ENCODE data around the gene SLC37A1.

Gene SLC37A1

DNA sequence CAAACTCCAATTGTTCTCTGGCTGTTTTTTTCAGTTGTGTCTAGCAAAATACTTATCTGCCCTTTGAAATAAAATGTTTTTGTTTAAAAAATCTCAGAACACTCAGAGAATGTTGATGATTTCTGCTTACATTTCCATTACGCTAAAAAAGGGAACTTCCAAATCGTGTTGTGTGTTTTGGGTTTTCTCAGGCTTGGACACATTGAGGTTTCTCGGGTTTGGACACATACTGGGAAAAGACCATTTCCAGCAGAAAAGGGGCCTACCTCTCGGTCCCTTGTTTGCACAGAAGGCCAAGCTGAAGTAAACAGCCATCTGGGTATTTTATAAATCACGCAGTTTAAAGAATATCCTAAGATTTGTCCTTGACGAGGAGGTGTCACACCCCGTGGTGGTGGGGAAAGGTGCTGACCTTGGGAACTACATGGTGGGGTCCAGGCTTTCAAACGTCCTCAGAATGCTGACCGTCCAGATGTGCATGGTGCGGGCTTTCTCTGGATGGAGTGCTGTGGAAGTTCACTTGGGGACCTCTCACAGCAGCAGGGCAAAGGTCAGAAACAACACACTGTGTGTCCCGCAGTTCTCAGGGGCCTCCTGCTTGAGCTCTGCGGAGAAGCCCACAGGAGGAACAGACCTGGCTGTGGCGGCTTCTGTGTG is 67.8 kb downstream of the SLC37A1 start:
- Histone ChIP-seq H3K9me3 (ENCODE audit: control insufficient read depth, insufficient read depth, low read length) (peaks cover 6% of the 10 kb centered on the region), H3K27me3 (ENCODE audit: control insufficient read depth, insufficient read depth, low read length) (no peaks in the 10 kb centered on the region), H3K4me1 (ENCODE audit: control insufficient read depth, insufficient read depth, low read length) (no peaks in the 10 kb centered on the region), H3K36me3 (ENCODE audit: control insufficient read depth, insufficient read depth, low read length) (no peaks in the 10 kb centered on the region), H3K9ac (ENCODE audit: low read depth, low read length) (no peak overlapping the region), H3K27ac (ENCODE audit: low read depth, low read length) (no peak overlapping the region), H3K4me3 (ENCODE audit: low read depth, low read length) (no peak overlapping the region)

DNA sequence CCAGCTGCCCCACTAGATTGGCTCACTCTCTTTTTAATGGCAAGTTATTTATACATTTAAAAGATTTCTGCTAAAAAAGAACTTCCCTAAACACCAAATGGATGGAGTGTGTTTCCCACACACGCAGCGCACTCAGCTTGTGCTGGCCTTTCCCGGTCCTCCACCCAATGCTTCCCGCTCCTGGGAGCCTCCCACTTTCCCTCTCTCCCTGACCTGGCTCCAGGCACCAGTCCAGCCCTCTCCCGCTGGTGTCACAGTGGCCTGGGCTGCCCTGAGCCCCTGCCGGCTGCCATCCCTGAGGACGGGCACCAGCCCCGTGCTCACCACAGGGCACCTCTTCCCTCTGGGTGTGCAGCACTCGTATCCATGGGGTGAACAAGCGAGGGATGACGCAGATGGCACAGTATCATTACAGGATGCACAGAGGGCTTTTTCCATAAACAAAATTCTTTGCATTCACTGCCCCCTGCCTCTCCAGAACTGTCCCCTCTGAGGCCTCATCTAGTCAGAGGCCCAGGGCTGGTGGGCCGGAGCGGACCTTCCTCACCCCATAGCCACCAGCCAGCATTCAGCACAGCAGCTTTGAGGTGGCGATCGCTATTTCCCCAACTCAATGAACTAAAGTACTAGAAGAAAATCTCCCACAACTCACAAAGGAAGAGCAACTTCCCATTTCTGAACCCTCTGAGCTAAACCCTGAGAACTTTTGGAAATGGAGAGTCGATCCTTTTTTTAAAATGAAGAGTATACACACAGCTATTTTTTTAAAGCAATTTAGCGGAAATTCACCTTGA is 68.5 kb downstream of the SLC37A1 start:
- Histone ChIP-seq H3K27me3 (ENCODE audit: control insufficient read depth, insufficient read depth, low read length) (no peaks in the 10 kb centered on the region), H3K4me3 (ENCODE audit: low read depth, low read length) (no peak overlapping the region), H3K9me3 (ENCODE audit: control insufficient read depth, insufficient read depth, low read length) (no peaks in the 10 kb centered on the region), H3K9ac (ENCODE audit: low read depth, low read length) (no peak overlapping the region), H3K27ac (ENCODE audit: low read depth, low read length) (no peak overlapping the region), H3K4me1 (ENCODE audit: control insufficient read depth, insufficient read depth, low read length) (no peaks in the 10 kb centered on the region), H3K36me3 (ENCODE audit: control insufficient read depth, insufficient read depth, low read length) (no peaks in the 10 kb centered on the region)

DNA sequence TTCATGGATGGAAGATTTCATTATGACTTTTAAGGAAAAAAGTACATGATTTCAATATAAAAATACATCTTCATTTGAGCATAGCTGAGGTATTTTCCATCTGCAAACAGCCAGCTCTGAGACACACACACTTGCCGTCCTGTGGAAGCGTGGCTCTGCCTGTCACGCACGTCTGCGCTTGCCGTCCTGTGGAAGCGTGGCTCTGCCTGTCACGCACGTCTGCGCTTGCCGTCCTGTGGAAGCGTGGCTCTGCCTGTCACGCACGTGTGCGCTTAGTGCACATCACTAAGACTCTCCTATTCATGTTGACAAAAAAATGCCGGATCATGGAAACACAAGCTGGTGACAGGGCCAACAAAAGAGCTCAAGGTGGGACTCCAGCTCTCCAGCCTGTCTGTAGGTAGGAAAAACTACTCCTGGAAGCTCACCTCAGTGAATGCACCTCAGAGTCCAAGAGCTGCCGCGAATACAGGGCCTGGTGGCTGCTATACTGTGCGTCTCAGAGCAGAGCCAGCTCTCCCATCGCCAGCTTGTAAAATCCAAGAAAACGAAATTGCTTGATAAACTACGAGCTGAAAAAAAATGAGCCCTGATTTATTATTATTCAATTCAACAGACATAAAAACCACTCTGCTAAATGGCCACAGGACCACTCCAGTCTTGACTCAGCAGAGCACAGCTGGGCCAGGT is 69.3 kb downstream of the SLC37A1 start:
- Histone ChIP-seq H3K36me3 (ENCODE audit: control insufficient read depth, insufficient read depth, low read length) (no peaks in the 10 kb centered on the region), H3K4me1 (ENCODE audit: control insufficient read depth, insufficient read depth, low read length) (no peaks in the 10 kb centered on the region), H3K9me3 (ENCODE audit: control insufficient read depth, insufficient read depth, low read length) (no peaks in the 10 kb centered on the region), H3K27me3 (ENCODE audit: control insufficient read depth, insufficient read depth, low read length) (no peaks in the 10 kb centered on the region), H3K4me3 (ENCODE audit: low read depth, low read length) (no peak overlapping the region), H3K27ac (ENCODE audit: low read depth, low read length) (no peak overlapping the region), H3K9ac (ENCODE audit: low read depth, low read length) (no peak overlapping the region)

DNA sequence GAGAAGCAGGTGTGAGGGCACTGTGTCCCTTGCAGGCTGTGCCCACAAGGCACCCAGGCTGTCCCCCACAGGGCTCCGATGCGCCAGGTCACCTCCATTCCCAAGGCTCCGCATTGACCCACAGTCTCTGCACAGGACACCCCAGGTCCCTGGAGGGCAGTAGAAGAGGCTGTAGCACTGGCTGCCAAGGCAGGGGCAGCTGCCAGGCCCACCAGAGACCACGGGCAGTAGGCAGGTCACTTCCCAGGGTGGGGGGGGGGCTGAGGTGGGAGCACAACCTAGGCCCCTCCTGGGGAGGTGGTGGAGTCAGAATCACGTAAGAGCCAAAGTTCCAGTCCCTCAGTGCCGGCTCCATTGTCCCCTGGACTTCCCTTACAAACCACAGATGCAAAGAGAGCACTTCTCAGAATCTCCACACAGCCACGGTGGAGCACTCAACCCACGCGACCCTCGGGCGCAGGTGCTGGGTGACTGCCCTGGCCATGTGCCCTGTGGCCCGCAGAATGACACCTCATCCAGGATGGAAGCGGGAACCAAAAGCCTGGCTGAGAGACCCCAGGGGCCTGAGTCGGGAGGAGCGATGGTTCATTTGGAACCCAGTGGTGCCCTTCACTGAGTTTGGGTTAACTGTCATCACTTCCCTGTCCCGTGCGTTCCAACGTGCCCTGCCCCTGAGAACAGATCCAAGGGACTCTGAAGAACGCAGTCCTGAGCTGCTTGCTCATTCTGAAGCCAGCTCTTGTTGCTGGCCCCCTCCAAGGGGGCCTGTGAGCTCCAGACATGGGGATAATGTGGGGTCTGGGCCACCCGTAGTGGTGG is 70.0 kb downstream of the SLC37A1 start:
- no peak overlapping the region for H3K4me3 ChIP-seq (ENCODE audit: low read depth, low read length)
- no peak overlapping the region for H3K27ac ChIP-seq (ENCODE audit: low read depth, low read length)
- H3K27me3 ChIP-seq (ENCODE audit: control insufficient read depth, insufficient read depth, low read length): no peaks in the 10 kb centered on the region
- no peak overlapping the region for H3K9ac ChIP-seq (ENCODE audit: low read depth, low read length)
- no peaks in the 10 kb centered on the region for H3K4me1 ChIP-seq (ENCODE audit: control insufficient read depth, insufficient read depth, low read length)
- H3K36me3 ChIP-seq (ENCODE audit: control insufficient read depth, insufficient read depth, low read length): no peaks in the 10 kb centered on the region
- no peaks in the 10 kb centered on the region for H3K9me3 ChIP-seq (ENCODE audit: control insufficient read depth, insufficient read depth, low read length)

DNA sequence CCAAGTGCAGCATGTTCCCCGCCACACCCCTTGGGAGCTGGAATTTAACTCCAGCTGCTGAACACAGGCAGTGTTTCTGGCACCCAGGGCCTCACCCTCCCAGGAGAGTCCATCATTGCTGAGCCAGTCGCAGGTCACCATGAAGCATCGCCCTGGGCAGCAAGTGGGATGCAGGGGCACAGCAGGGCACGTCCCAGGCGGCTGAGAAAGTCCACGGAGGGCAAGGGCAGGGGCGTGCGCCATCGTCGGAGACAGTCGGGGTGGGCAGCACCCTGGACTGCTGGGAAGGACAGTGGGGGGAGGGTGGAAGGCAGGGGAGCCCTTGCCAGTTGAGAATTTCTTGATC is 70.6 kb downstream of the SLC37A1 start:
- H3K4me3 ChIP-seq (ENCODE audit: low read depth, low read length): no peak overlapping the region
- no peak overlapping the region for H3K9ac ChIP-seq (ENCODE audit: low read depth, low read length)
- no peaks in the 10 kb centered on the region for H3K36me3 ChIP-seq (ENCODE audit: control insufficient read depth, insufficient read depth, low read length)
- no peaks in the 10 kb centered on the region for H3K27me3 ChIP-seq (ENCODE audit: control insufficient read depth, insufficient read depth, low read length)
- no peak overlapping the region for H3K27ac ChIP-seq (ENCODE audit: low read depth, low read length)
- H3K9me3 ChIP-seq (ENCODE audit: control insufficient read depth, insufficient read depth, low read length): no peaks in the 10 kb centered on the region
- H3K4me1 ChIP-seq (ENCODE audit: control insufficient read depth, insufficient read depth, low read length): no peaks in the 10 kb centered on the region

DNA sequence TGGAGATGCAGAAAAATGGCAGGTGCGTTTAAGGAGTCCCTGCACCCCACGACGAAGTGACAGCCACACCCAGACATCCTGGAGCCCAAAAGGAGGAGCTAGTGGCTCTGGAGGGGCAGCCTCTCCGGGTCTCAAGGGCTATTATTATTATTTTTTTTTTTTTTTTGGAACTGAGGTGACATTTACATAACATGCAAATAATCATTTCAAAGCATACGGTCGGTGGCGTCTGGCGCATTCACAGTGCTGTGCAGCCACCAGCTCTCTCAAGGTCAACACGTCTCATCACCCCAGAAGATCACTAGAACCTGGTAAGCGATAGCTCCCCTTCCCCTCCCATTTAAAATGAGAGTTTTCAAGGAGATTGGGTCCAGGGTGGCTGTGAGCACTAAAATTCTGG is 72.2 kb downstream of the SLC37A1 start:
- Histone ChIP-seq H3K9ac (ENCODE audit: low read depth, low read length) (no peak overlapping the region), H3K36me3 (ENCODE audit: control insufficient read depth, insufficient read depth, low read length) (no peaks in the 10 kb centered on the region), H3K9me3 (ENCODE audit: control insufficient read depth, insufficient read depth, low read length) (no peaks in the 10 kb centered on the region), H3K27me3 (ENCODE audit: control insufficient read depth, insufficient read depth, low read length) (no peaks in the 10 kb centered on the region), H3K27ac (ENCODE audit: low read depth, low read length) (no peak overlapping the region), H3K4me1 (ENCODE audit: control insufficient read depth, insufficient read depth, low read length) (no peaks in the 10 kb centered on the region), H3K4me3 (ENCODE audit: low read depth, low read length) (no peak overlapping the region)

DNA sequence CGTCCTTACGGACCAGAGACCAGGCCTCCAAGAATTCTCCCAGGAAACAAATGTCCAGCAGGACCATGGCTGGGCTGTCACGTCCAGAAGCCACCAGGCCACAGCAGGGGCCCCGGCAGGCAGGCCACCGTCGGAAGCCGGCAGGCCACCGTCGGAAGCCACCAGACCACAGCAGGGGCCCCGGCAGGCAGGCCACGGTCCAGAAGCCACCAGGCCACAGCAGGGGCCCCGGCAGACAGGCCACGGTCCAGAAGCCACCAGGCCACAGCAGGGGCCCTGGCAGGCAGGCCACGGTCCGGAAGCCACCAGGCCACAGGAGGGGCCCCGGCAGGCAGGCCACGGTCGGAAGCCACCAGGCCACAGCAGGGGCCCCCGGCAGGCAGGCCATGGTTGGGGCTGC is 72.8 kb downstream of the SLC37A1 start:
- no peak overlapping the region for H3K4me3 ChIP-seq (ENCODE audit: low read depth, low read length)
- no peak overlapping the region for H3K9ac ChIP-seq (ENCODE audit: low read depth, low read length)
- H3K9me3 ChIP-seq (ENCODE audit: control insufficient read depth, insufficient read depth, low read length): no peaks in the 10 kb centered on the region
- H3K36me3 ChIP-seq (ENCODE audit: control insufficient read depth, insufficient read depth, low read length): no peaks in the 10 kb centered on the region
- H3K27me3 ChIP-seq (ENCODE audit: control insufficient read depth, insufficient read depth, low read length): no peaks in the 10 kb centered on the region
- H3K27ac ChIP-seq (ENCODE audit: low read depth, low read length): no peak overlapping the region
- no peaks in the 10 kb centered on the region for H3K4me1 ChIP-seq (ENCODE audit: control insufficient read depth, insufficient read depth, low read length)

DNA sequence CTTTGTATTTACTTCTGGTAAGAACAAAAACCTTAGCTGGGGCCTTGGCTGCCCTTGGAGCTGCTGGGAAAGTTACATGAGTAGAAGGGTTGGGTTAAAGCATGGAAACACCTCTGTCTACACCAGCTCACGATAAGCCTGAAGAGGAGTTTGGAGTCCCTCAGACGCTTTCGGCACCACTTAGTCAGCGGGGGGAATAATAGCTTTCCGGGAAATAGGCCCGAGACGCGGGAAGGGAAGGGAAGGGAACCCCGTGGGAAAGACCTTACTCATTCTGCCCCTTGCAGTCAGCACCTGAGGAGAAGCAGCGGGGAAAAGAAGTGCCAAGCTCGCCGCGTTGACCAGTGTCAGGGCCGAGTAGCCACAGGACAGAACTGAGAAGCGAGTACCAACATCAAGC is 73.4 kb downstream of the SLC37A1 start:
- Histone ChIP-seq H3K9me3 (ENCODE audit: control insufficient read depth, insufficient read depth, low read length) (no peaks in the 10 kb centered on the region), H3K27ac (ENCODE audit: low read depth, low read length) (no peak overlapping the region), H3K27me3 (ENCODE audit: control insufficient read depth, insufficient read depth, low read length) (no peaks in the 10 kb centered on the region), H3K9ac (ENCODE audit: low read depth, low read length) (no peak overlapping the region), H3K36me3 (ENCODE audit: control insufficient read depth, insufficient read depth, low read length) (no peaks in the 10 kb centered on the region), H3K4me1 (ENCODE audit: control insufficient read depth, insufficient read depth, low read length) (no peaks in the 10 kb centered on the region), H3K4me3 (ENCODE audit: low read depth, low read length) (no peak overlapping the region)

DNA sequence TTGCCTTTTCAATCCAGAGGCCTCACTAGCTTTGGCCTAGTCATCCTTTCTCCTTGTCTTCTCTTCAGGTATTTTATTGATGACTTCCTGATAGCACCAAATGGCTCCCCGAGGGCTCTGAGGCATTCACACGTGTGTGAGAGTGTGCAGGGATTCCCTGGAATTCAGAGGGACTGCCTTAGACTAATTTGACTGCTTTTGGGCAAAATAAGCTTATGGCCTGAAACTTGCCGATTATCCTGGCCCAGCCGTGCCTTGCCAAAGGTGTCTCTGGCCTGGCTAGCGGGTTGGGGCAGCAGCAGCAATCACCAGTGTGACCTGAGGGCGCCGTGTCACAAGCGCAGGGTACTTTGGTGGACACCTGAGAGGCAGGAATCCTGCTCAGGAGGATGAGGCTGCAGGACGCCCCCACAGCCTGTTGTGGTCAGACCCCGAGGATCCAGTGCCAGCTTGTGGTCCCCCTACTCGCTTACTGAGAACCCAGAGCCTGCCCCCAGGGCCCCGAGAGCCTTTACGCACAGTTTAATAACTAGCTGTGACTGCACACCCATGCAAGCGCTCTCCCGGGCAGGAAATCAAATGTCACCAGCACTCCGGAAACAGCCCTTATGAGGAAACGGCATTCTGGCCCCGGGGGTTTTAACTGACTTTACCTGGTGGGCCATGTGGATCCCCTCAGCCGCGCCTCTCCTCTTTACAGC is 76.9 kb downstream of the SLC37A1 start:
- H3K27me3 ChIP-seq (ENCODE audit: control insufficient read depth, insufficient read depth, low read length): no peaks in the 10 kb centered on the region; the same call in 1 of the 2 replicates
- H3K36me3 ChIP-seq (ENCODE audit: control insufficient read depth, insufficient read depth, low read length): no peaks in the 10 kb centered on the region
- no peak overlapping the region for H3K4me3 ChIP-seq (ENCODE audit: low read depth, low read length)

DNA sequence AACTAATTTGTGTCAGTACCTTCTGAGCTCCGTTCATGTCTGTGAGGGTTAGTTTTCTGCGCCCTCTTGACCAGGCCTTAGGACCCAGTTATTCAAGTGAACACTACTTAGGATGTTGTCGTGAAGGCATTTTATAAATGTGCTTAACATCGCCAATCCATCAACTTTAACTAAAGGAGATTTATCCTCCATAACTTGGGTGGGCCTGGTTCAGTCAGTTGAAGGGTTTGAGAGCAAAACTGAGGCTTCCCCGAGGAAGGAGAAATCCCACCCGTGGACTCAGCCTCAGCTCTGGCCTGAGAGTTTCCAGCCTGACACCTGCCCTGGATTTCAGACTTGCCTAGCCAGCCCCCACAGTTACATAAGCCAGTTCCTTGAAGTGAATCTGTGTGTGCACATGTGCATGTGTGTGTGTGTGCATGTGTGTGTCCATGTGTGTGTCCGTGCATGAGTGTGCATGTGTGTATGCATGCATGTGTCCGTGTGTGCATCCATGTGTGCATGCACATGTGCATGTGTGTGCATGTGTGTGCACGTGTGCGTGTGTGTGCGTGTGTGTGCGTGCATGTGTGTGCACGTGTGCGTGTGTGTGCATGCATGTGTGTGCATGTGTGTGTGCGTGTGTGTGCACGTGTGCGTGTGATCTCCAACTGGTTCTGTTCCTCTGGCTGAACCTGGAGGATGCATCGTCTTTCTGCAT is 77.7 kb downstream of the SLC37A1 start:
- Histone ChIP-seq H3K4me3 (ENCODE audit: low read depth, low read length) (no peak overlapping the region), H3K27me3 (ENCODE audit: control insufficient read depth, insufficient read depth, low read length) (no peaks in the 10 kb centered on the region; the same call in 1 of the 2 replicates), H3K36me3 (ENCODE audit: control insufficient read depth, insufficient read depth, low read length) (no peaks in the 10 kb centered on the region), H3K9ac (ENCODE audit: low read depth, low read length) (no peak overlapping the region), H3K27ac (ENCODE audit: low read depth, low read length) (no peak overlapping the region), H3K4me1 (ENCODE audit: control insufficient read depth, insufficient read depth, low read length) (no peaks in the 10 kb centered on the region), H3K9me3 (ENCODE audit: control insufficient read depth, insufficient read depth, low read length) (no peaks in the 10 kb centered on the region)

More for the DNA sequence above, 76.9 kb downstream of the SLC37A1 start:
- Histone ChIP-seq H3K9me3 (ENCODE audit: control insufficient read depth, insufficient read depth, low read length) (no peaks in the 10 kb centered on the region), H3K9ac (ENCODE audit: low read depth, low read length) (no peak overlapping the region), H3K4me1 (ENCODE audit: control insufficient read depth, insufficient read depth, low read length) (no peaks in the 10 kb centered on the region), H3K27ac (ENCODE audit: low read depth, low read length) (no peak overlapping the region)

All from HUES48 (cell line).